SU-DHL-6 (cell line): ENCODE measurements around the gene MRPS11.

Source experiments
- H2AFZ ChIP-seq: fragments of 200-600 bp; sonication (generic); 2 replicates; pipeline ENCODE4 v1.6.1; 2014; ENCODE audit warnings: low read depth, mild to moderate bottlenecking, moderate library complexity, mixed read lengths, antibody characterized with exemption, low read length; ENCODE audit not compliant: severe bottlenecking
- H3F3A ChIP-seq: fragments of 200-600 bp; shearing (Covaris generic); 2 replicates; pipeline ENCODE4 v1.6.0; 2016; ENCODE audit warnings: antibody characterized with exemption, mild to moderate bottlenecking; ENCODE audit not compliant: insufficient read depth
- H3K27ac ChIP-seq: fragments of 200-600 bp; sonication (generic); 2 replicates; pipeline ENCODE4 v1.5.1; 2016; ENCODE audit warnings: low read depth, mild to moderate bottlenecking, low read length, moderate library complexity, mixed read lengths
- H3K27me3 ChIP-seq: fragments of 200-600 bp; sonication (generic), shearing (Covaris generic); 2 replicates; pipeline ENCODE4 v1.6.0; 2014; ENCODE audit warnings: mild to moderate bottlenecking, low read length
- H3K36me3 ChIP-seq: fragments of 200-600 bp; sonication (generic); 2 replicates; pipeline ENCODE4 v1.6.1; 2014; ENCODE audit warnings: mild to moderate bottlenecking, low read length, mixed read lengths
- H3K4me2 ChIP-seq: fragments of 300-600, 200-600 bp; shearing (Covaris generic), sonication (generic); 2 replicates; pipeline ENCODE4 v1.6.0; 2014; ENCODE audit warnings: low read length, low read depth, mild to moderate bottlenecking; ENCODE audit not compliant: poor library complexity, severe bottlenecking
- H3K4me3 ChIP-seq: fragments of 200-600 bp; sonication (generic); 2 replicates; pipeline ENCODE4 v1.5.1; 2014; ENCODE audit warnings: antibody characterized with exemption, low read length, mild to moderate bottlenecking, mixed read lengths; ENCODE audit not compliant: insufficient read depth, poor library complexity, severe bottlenecking
- H3K79me2 ChIP-seq: fragments of 200-600 bp; sonication (generic); 2 replicates; pipeline ENCODE4 v1.6.1; 2014; ENCODE audit warnings: mild to moderate bottlenecking, low read length, moderate library complexity; ENCODE audit not compliant: insufficient read depth
- H3K9ac ChIP-seq: fragments of 200-600 bp; sonication (generic); 2 replicates; pipeline ENCODE4 v1.7.0; 2014; ENCODE audit warnings: mild to moderate bottlenecking, low read length
- H3K9me2 ChIP-seq: fragments of 200-600 bp; sonication (generic); replicated peaks from 2 replicates; pipeline ENCODE4 v1.6.1; 2014; ENCODE audit warnings: low read length; ENCODE audit not compliant: insufficient read depth
- H3K9me3 ChIP-seq: fragments of 200-600 bp; sonication (generic); 2 replicates; pipeline ENCODE4 v1.6.1; 2014; ENCODE audit warnings: low read length, mixed read lengths; ENCODE audit not compliant: insufficient read depth
- H4K20me1 ChIP-seq: fragments of 200-600 bp; sonication (generic); 2 replicates; pipeline ENCODE4 v1.6.1; 2014; ENCODE audit warnings: low read depth, mild to moderate bottlenecking, antibody characterized with exemption, low read length, moderate library complexity, mixed read lengths
- CTCF ChIP-seq: fragments of 200-600 bp; sonication (generic); IDR thresholded peaks from one replicate; pipeline ENCODE4 v1.5.1; 2017; ENCODE audit warnings: antibody characterized with exemption, mild to moderate bottlenecking, low read length, moderate library complexity; ENCODE audit not compliant: insufficient read depth, poor library complexity, severe bottlenecking
- EZH2phosphoT487 ChIP-seq: fragments of 200-600 bp; sonication (generic), shearing (Covaris generic); conservative IDR thresholded peaks from 2 replicates; pipeline ENCODE4 v1.6.1; 2018; ENCODE audit warnings: mild to moderate bottlenecking, antibody characterized with exemption, low read length, moderate library complexity, mixed read lengths

Gene MRPS11

GRCh38 chr15:88454236-88454635 lies 13.3 kb upstream of the MRPS11 start:
- 0 out of 2 replicates have a peak, but pooled peaks cover 5% of the 10 kb centered on the region for H3K36me3 ChIP-seq
- no peaks in the 10 kb centered on the region for H3K79me2 ChIP-seq
- H3K9me3 ChIP-seq: no peaks in the 10 kb centered on the region
- H3K4me2 ChIP-seq: no peak overlapping the region
- no peak overlapping the region for H2AFZ ChIP-seq
- no peaks in the 10 kb centered on the region for H3F3A ChIP-seq
- H3K9ac ChIP-seq: no peak overlapping the region
- H3K27me3 ChIP-seq: no peaks in the 10 kb centered on the region
- no peaks in the 10 kb centered on the region for H4K20me1 ChIP-seq
- H3K9me2 ChIP-seq: no peaks in the 10 kb centered on the region
- TF ChIP-seq CTCF: no peak
- no peak for TF ChIP-seq EZH2phosphoT487
- no peak overlapping the region for H3K27ac ChIP-seq
- H3K4me3 ChIP-seq: no peak overlapping the region

GRCh38 chr15:88454867-88455810 lies 12.4 kb upstream of the MRPS11 start:
- H3K9me2 ChIP-seq: no peaks in the 10 kb centered on the region
- no peak overlapping the region for H3K4me2 ChIP-seq
- H3K4me3 ChIP-seq: no peak overlapping the region
- no peak for TF ChIP-seq EZH2phosphoT487
- peak; percentile 64 for TF ChIP-seq CTCF
- no peaks in the 10 kb centered on the region for H3K79me2 ChIP-seq
- no peaks in the 10 kb centered on the region for H3K9me3 ChIP-seq
- H4K20me1 ChIP-seq: no peaks in the 10 kb centered on the region
- no peak overlapping the region for H2AFZ ChIP-seq
- 0 out of 2 replicates have a peak, but pooled peaks cover 5% of the 10 kb centered on the region for H3K36me3 ChIP-seq
- no peak overlapping the region for H3K9ac ChIP-seq
- H3F3A ChIP-seq: no peaks in the 10 kb centered on the region
- no peaks in the 10 kb centered on the region for H3K27me3 ChIP-seq
- H3K27ac ChIP-seq: no peak overlapping the region

GRCh38 chr15:88456733-88457132 lies 10.8 kb upstream of the MRPS11 start:
- no peak overlapping the region for H3K27ac ChIP-seq
- H3K9ac ChIP-seq: no peak overlapping the region
- H3K79me2 ChIP-seq: no peaks in the 10 kb centered on the region
- no peaks in the 10 kb centered on the region for H4K20me1 ChIP-seq
- no peaks in the 10 kb centered on the region for H3K9me2 ChIP-seq
- H2AFZ ChIP-seq: no peak overlapping the region
- no peak overlapping the region for H3K4me2 ChIP-seq
- peaks cover 14% of the 10 kb centered on the region for H3K36me3 ChIP-seq
- H3F3A ChIP-seq: no peaks in the 10 kb centered on the region
- H3K27me3 ChIP-seq: no peaks in the 10 kb centered on the region
- H3K9me3 ChIP-seq: no peaks in the 10 kb centered on the region
- H3K4me3 ChIP-seq: no peak overlapping the region
- TF ChIP-seq EZH2phosphoT487 (no peak), CTCF (no peak)
